Keratinocyte (primary cell): ENCODE data around the gene PPP2R5C.

ENCODE experiments used
- CTCF ChIP-seq, 3 experiments: IDR thresholded peaks in 1 of 3; conservative IDR thresholded peaks in 1 of 3; optimal IDR thresholded peaks in 1 of 3; 2 replicates in 2 of 3; 3 replicates in 1 of 3; pipeline versions ENCODE3 to v1.5.1; 2011; ENCODE audit warnings: low read length in 3 of 3, mild to moderate bottlenecking in 3 of 3, moderate library complexity in 2 of 3, control low read depth in 1 of 3, inconsistent platforms in 1 of 3; ENCODE audit not compliant: insufficient read depth in 2 of 3; ENCODE audit errors: extremely low read depth in 1 of 3
- EZH2 ChIP-seq: IDR thresholded peaks from one replicate; pipeline ENCODE4 v1.6.1; 2012; ENCODE audit warnings: inconsistent platforms, mild to moderate bottlenecking, low read length, moderate library complexity

GRCh38 chr14:101914083-101914482 lies 152.6 kb downstream of the PPP2R5C start:
- no peak for TF ChIP-seq CTCF (optimal IDR thresholded peaks at IDR 0.05 in 1 of 3, IDR thresholded peaks at IDR 0.05 in 1 of 3, conservative IDR thresholded peaks at IDR 0.05 in 1 of 3; ENCODE audit: extremely low read depth in 1 of 3, insufficient read depth in 2 of 3, low read length in 3 of 3)
- no peak for TF ChIP-seq EZH2
